K562 (cell line): ENCODE measurements around the gene CD52. TPM values are rescaled to one million over a fixed set of nuclear protein-coding genes. Genes with fewer than 3 reads are reported as not detected.

ENCODE experiments used
- ATAC-seq: fragments of 200-7000 bp; cut with Tn5 transposase; 3 replicates; pipeline ENCODE4 v1.9.1; 2020; ENCODE audit warnings: moderate library complexity
- BruUV-seq: library from RNA; stranded (reverse); fragments of 400-500 nt; replicated peaks from 2 replicates; lab custom pipeline; 2021; lab: Mats Ljungman, UMichigan
- CTCF ChIA-PET: fragments of 300-600 bp; formaldehyde crosslinking; extraction: SDS; loops from one replicate; lab custom pipeline; 2021; ENCODE audit warnings: low intra/inter-chr PET ratio; lab: Yijun Ruan, JAX
- POLR2A ChIA-PET: fragments of 300-600, 350-650 bp; sonication (Branson Sonifier 250); formaldehyde crosslinking; extraction: SDS; loops from one replicate; lab custom pipeline; 2021; ENCODE audit warnings: antibody characterized with exemption, inconsistent platforms; lab: Yijun Ruan, JAX
- DNase-seq, 4 experiments: peaks; one replicate each; pipeline versions ENCODE4 v3.0.0 to v3.0.0-alpha.2; 2011 to 2018; ENCODE audit warnings: low spot score in 3 of 4, mixed read lengths in 3 of 4; ENCODE audit errors: extremely low read depth in 1 of 4
- FAIRE-seq: peaks from 2 replicates; lab custom pipeline; 2011; peaks lifted over from hg19 to GRCh38; lab: Jason Lieb, UNC
- H2AFZ ChIP-seq: 2 replicates; pipeline ENCODE4 v1.6.0; 2011; ENCODE audit warnings: low read depth, low read length, control low read depth, inconsistent platforms
- H3K27ac ChIP-seq: fragments of 200-600 bp; 3 replicates; pipeline ENCODE4 v1.8.0; 2011; ENCODE audit warnings: low read depth, mild to moderate bottlenecking, control low read depth, inconsistent platforms, low read length, moderate library complexity, mixed read lengths; ENCODE audit errors: extremely low read depth
- H3K27me3 ChIP-seq, 2 experiments: fragments of 300-600 bp in 1 of 2; 2 replicates in 1 of 2; 3 replicates in 1 of 2; pipeline versions ENCODE4 v1.6.0 to v1.8.0; 2011; ENCODE audit warnings: inconsistent platforms in 2 of 2, low read length in 2 of 2, mild to moderate bottlenecking in 1 of 2, mixed read lengths in 1 of 2, moderate library complexity in 1 of 2; ENCODE audit not compliant: control insufficient read depth in 2 of 2, insufficient read depth in 2 of 2
- H3K36me3 ChIP-seq: fragments of 300-600 bp; 3 replicates; pipeline ENCODE4 v1.8.0; 2011; ENCODE audit warnings: mild to moderate bottlenecking, low read length, inconsistent platforms; ENCODE audit not compliant: control insufficient read depth, insufficient read depth
- H3K4me1 ChIP-seq, 2 experiments: fragments of 200-600 bp in 1 of 2; replicated peaks in 1 of 2; 2 replicates in 1 of 2; 3 replicates in 1 of 2; pipeline versions ENCODE4 v1.5.1 to v1.8.0; 2011; ENCODE audit warnings: inconsistent platforms in 2 of 2, low read length in 2 of 2, mild to moderate bottlenecking in 1 of 2, mixed read lengths in 1 of 2, moderate library complexity in 1 of 2; ENCODE audit not compliant: control insufficient read depth in 2 of 2, insufficient read depth in 2 of 2
- H3K4me2 ChIP-seq: 2 replicates; pipeline ENCODE4 v1.6.1; 2011; ENCODE audit warnings: low read length, control low read depth, inconsistent platforms, mixed read lengths; ENCODE audit not compliant: insufficient read depth
- H3K4me3 ChIP-seq: fragments of 200-600 bp; sonication (generic), shearing (Covaris generic); 2 replicates; pipeline ENCODE4 v1.5.1; 2016; ENCODE audit warnings: control low read depth, inconsistent platforms
- H3K79me2 ChIP-seq: fragments of 200-600 bp; 3 replicates; pipeline ENCODE4 v1.8.0; 2011; ENCODE audit warnings: low read length, inconsistent platforms; ENCODE audit not compliant: control insufficient read depth, insufficient read depth
- H3K9ac ChIP-seq, 2 experiments: 2 replicates each; pipeline versions ENCODE4 v1.6.0 to v1.6.1; 2011; ENCODE audit warnings: low read depth in 2 of 2, low read length in 2 of 2, control low read depth in 1 of 2, inconsistent platforms in 1 of 2, mild to moderate bottlenecking in 1 of 2, mixed read lengths in 1 of 2; ENCODE audit not compliant: insufficient read depth in 1 of 2
- H3K9me1 ChIP-seq: one replicate; pipeline ENCODE4 v1.6.0; 2011; ENCODE audit warnings: inconsistent platforms, mild to moderate bottlenecking, low read length, moderate library complexity; ENCODE audit not compliant: control insufficient read depth, insufficient read depth
- H3K9me3 ChIP-seq: replicated peaks from 2 replicates; pipeline ENCODE4 v1.5.1; 2011; ENCODE audit warnings: low read depth, low read length, inconsistent platforms; ENCODE audit not compliant: control insufficient read depth, insufficient read depth
- H4K20me1 ChIP-seq: replicated peaks from 2 replicates; pipeline ENCODE4 v1.6.1; 2011; ENCODE audit warnings: low read length, inconsistent platforms, mixed read lengths; ENCODE audit not compliant: control insufficient read depth, insufficient read depth
- ATF7 ChIP-seq: fragments of 450-650 bp; IDR thresholded peaks from 2 replicates; pipeline ENCODE4 v1.7.1; 2014; ENCODE audit warnings: mild to moderate bottlenecking, moderate library complexity
- BCL6 ChIP-seq: fragments of 250-450 bp; sonication (Bioruptor Pico); IDR thresholded peaks from 2 replicates; pipeline ENCODE4 v1.4.0; 2020
- CREB1 ChIP-seq, 2 experiments: sonication (generic) in 1 of 2; formaldehyde crosslinking in 1 of 2; IDR thresholded peaks; 2 replicates each; pipeline versions ENCODE4 v1.6.1 to v1.8.0; 2012 to 2022; ENCODE audit warnings: inconsistent platforms in 1 of 2, mild to moderate bottlenecking in 1 of 2, missing genetic modification reagents in 1 of 2, moderate library complexity in 1 of 2
- EGR1 ChIP-seq: fragments of 450-650 bp; conservative IDR thresholded peaks from 2 replicates; pipeline ENCODE4 v1.6.1; 2017; ENCODE audit warnings: mild to moderate bottlenecking
- MAFG ChIP-seq: fragments of 450-650 bp; conservative IDR thresholded peaks from 2 replicates; pipeline ENCODE4 v1.6.1; 2016; ENCODE audit warnings: missing genetic modification characterization, missing compliant biosample characterization
- MLX ChIP-seq, 2 experiments: fragments of 450-650 bp in 1 of 2; sonication (generic) in 1 of 2; formaldehyde crosslinking; conservative IDR thresholded peaks; 2 replicates each; pipeline versions ENCODE4 v1.4.0 to v1.8.1; 2020 to 2022; ENCODE audit warnings: mild to moderate bottlenecking in 1 of 2, missing genetic modification reagents in 1 of 2
- NR2C2 ChIP-seq, 2 experiments: fragments of 200-800 bp in 1 of 2; sonication (Bioruptor generic) in 1 of 2; sonication (generic) in 1 of 2; formaldehyde crosslinking in 1 of 2; IDR thresholded peaks; 2 replicates each; pipeline versions ENCODE4 v1.6.1 to v1.8.0; 2016 to 2022; ENCODE audit warnings: mild to moderate bottlenecking in 1 of 2, missing compliant biosample characterization in 1 of 2, missing genetic modification characterization in 1 of 2, missing genetic modification reagents in 1 of 2
- NUFIP1 ChIP-seq: fragments of 450-650 bp; IDR thresholded peaks from 2 replicates; pipeline ENCODE4 v1.6.1; 2018; ENCODE audit not compliant: partially characterized antibody
- POLR2H ChIP-seq: IDR thresholded peaks from 2 replicates; pipeline ENCODE4 v1.6.1; 2016; ENCODE audit warnings: missing genetic modification characterization, low read depth, mild to moderate bottlenecking, control low read depth, missing compliant biosample characterization, moderate library complexity
- ZBTB1 ChIP-seq: sonication (generic); formaldehyde crosslinking; IDR thresholded peaks from 2 replicates; pipeline ENCODE4 v1.8.1; 2023; ENCODE audit warnings: missing genetic modification reagents, low read depth, mild to moderate bottlenecking, borderline replicate concordance
- ZC3H11A ChIP-seq: IDR thresholded peaks from 2 replicates; pipeline ENCODE4 v1.6.1; 2012; ENCODE audit warnings: low read depth, low read length, improper control_type of control experiment
- WGBS: fragments of 100-300 bp; shearing (Covaris generic); methylation state at CpG from one replicate; pipeline ENCODE4 v1.1.6; 2016; ENCODE audit warnings: low coverage, mixed read lengths; ENCODE audit not compliant: insufficient coverage; ENCODE audit errors: missing lambda C conversion rate; 5-methylcytosine and 5-hydroxymethylcytosine counted together
- in situ Hi-C: fragments of 300-500 bp; cut with MboI; formaldehyde crosslinking; loops from 4 replicates; pipeline ENCODE4 v1.15.0; 2018; ENCODE audit warnings: inconsistent platforms, mixed read lengths
- intact Hi-C: fragments of 100-400 bp; cut with micrococcal nuclease; formaldehyde crosslinking; loops from 2 replicates; pipeline ENCODE4 v1.14.2; 2022
- polyA plus RNA-seq, 8 experiments: library from polyadenylated mRNA; depleted of rRNA in 4 of 8; stranded (reverse) in 5 of 8; unstranded in 3 of 8; fragments of >200 nt; fragmentation: Nextera tagmentation in 2 of 8; fragmentation: Illumina TruSeq in 1 of 8; extraction: Ambion mirVana in 2 of 8; extraction: Trizol in 1 of 8; gene quantifications; 2 replicates each; pipeline versions ENCODE4 v1.2.1 to v1.2.3, GENCODE V29; 2011 to 2014; ENCODE audit warnings: inconsistent platforms in 1 of 8, missing spikeins in 1 of 8
- total RNA-seq, 7 experiments: library from RNA; depleted of rRNA in 6 of 7; stranded (reverse); fragments of >200 nt in 6 of 7; fragmentation: Illumina TruSeq in 2 of 7; extraction: Trizol in 2 of 7; gene quantifications; 2 replicates each; pipeline versions ENCODE4 v1.2.1 to v1.2.3, GENCODE V29; 2011 to 2021; ENCODE audit warnings: low replicate concordance in 1 of 7

The CD52 gene
- total and polyA plus RNA-seq, 9 of the 15 experiments (the other 6 are each of a cell fraction or from before 2014, with no cell fraction given) = 34.9 to 488 (median 173) TPM

- DNase-seq (no peak), ATAC-seq (no peak), FAIRE-seq (no peak)
- H2AFZ ChIP-seq = no peak overlapping the region
- no peak overlapping the region for H3K27ac ChIP-seq
- peaks cover 13 to 44% of the 10 kb centered on the region in 2 experiments for H3K4me1 ChIP-seq
- no TSS peak for BruUV-seq
- no peaks in the 10 kb centered on the region for H4K20me1 ChIP-seq
- no peak overlapping the region for H3K4me2 ChIP-seq
- TF ChIP-seq BCL6 (CRISPR knock-in tag) (no peak), CREB1 (IDR thresholded peaks at IDR 0.05) (no peak), CREB1 (CRISPR knock-in tag; IDR thresholded peaks at IDR 0.05) (no peak), NR2C2 (CRISPR knock-in tag; IDR thresholded peaks at IDR 0.05) (no peak), NR2C2 (tag; IDR thresholded peaks at IDR 0.05) (no peak), ZC3H11A (no peak), NUFIP1 (no peak), POLR2H (tag) (no peak), ATF7 (no peak), EGR1 (no peak), MLX (CRISPR knock-in tag; conservative IDR thresholded peaks at IDR 0.05) (no peak), MAFG (tag) (no peak), ZBTB1 (CRISPR knock-in tag) (no peak)
- no peaks in the 10 kb centered on the region for H3K79me2 ChIP-seq
- ChIA-PET CTCF (no interaction called here), POLR2A (interaction anchor here (1.2 to 1.3 kb wide), 2 partner anchors 9 to 23 kb away, joined by 3 to 5 read pairs; partner anchors contain the start of gene CD52)
- no peaks in the 10 kb centered on the region for H3K27me3 ChIP-seq
- H3K9me1 ChIP-seq = no peaks in the 10 kb centered on the region
- peaks cover 21% of the 10 kb centered on the region; the same call in 1 of the 3 replicates for H3K36me3 ChIP-seq
- in situ Hi-C loops = no loop called here
- no peak overlapping the region for H3K4me3 ChIP-seq
- peak overlapping the region in 1 of 2 experiments; percentile 18; a peak in 2 of 4 replicates for H3K9ac ChIP-seq
- intact Hi-C loops = no loop called here
- H3K9me3 ChIP-seq = no peaks in the 10 kb centered on the region
- 72% methylated on average over 11 of the region's 11 CpGs for WGBS
Measured at GRCh38 chr1:26293911-26294463, 23.8 kb upstream of the CD52 start.
